Measurements from ENCODE around the gene WDR74.

DNA sequence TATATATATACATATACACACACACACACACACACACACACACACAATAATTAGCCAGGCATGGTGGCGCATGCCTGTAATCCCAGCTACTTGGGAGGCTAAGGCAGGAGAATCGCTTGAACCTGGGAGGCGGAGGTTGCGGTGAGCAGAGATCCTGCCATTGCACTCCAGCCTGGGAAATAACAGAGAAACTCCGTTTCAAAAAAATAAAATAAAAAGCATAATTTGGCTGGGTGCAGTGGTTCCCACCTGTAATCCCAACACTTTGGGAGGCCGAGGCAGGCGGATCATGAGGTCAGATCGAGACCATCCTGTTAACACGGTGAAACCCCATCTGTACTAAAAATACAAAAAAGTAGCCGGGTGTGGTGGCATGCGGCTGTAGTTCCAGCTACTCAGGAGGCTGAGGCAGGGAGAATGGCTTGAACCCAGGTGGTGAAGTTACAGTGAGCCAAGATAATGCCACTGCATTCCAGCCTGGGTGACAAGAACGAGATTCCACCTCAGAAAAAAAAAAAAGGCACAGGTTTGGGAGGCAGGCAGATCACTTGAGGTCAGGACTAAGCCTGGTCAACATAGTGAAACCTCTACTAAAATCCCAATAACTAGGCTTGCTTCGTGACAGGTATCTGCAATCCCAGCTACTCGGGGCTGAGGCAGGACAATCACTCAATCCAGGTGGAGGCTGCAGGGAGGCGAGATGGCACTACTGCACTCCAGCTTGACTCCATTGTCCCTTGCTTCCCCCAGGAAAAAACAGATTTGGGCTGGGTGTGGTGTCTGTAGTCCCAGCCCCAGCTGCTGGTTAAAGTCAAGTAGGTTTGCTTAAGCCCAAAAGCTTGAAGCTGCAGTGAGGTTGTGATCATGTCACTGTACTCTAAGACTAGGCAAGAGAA, 11.8 kb upstream of the WDR74 start:
- no peak for TF ChIP-seq CTCF (conservative IDR thresholded peaks at IDR 0.05 in 1 of 2, IDR thresholded peaks at IDR 0.05 in 1 of 2; ENCODE audit: low read depth in 1 of 2, low read length in 2 of 2)
- TF ChIP-seq EZH2 (IDR thresholded peaks at IDR 0.05; ENCODE audit: low read length, missing control alignments) = no peak

All from fibroblast of lung (primary cell).